ENCODE results near the gene C4orf51. TPM values are rescaled to one million over a fixed set of nuclear protein-coding genes. Genes with fewer than 3 reads are reported as not detected.

C4orf51 gene
- total and polyA plus RNA-seq, 2 of the 13 experiments (the other 11 are each of a cell fraction or from before 2014, with no cell fraction given), result not detected

- DNase-seq (ENCODE audit: low spot score) (no peak), FAIRE-seq (no peak), ATAC-seq (no peak)
- no peak overlapping the region for H3K4me2 ChIP-seq (ENCODE audit: low read depth, low read length)
- no peaks in the 10 kb centered on the region for H3K9me3 ChIP-seq (ENCODE audit: low read length)
- no peaks in the 10 kb centered on the region for H3K79me2 ChIP-seq (ENCODE audit: insufficient read depth, low read length)
- POLR2A ChIA-PET, result no interaction called here
- H2AFZ ChIP-seq (ENCODE audit: low read length), result no peak overlapping the region
- no peak overlapping the region for H3K4me3 ChIP-seq (replicated peaks in 1 of 3; ENCODE audit: insufficient read depth in 1 of 3, low read depth in 2 of 3, low read length in 3 of 3)
- H4K20me1 ChIP-seq (ENCODE audit: insufficient read depth, low read length), result no peaks in the 10 kb centered on the region
- no peak overlapping the region for H3K9ac ChIP-seq (ENCODE audit: insufficient read depth, low read depth, low read length)
- in situ Hi-C loops (cut with HindIII; ENCODE audit: extremely low pct_ligation_motif_present, low pct_unique_long_range_greater_than_20kb), result no loop called here
- H3K36me3 ChIP-seq (replicated peaks in 1 of 2; ENCODE audit: control insufficient read depth in 1 of 2, insufficient read depth in 2 of 2, low read length in 2 of 2), result peaks cover 6 to 33% of the 10 kb centered on the region in 2 experiments; a peak in 4 of 5 replicates
- no peak overlapping the region for H3K27ac ChIP-seq (ENCODE audit: extremely low read length, insufficient read depth, low read length)
- CTCF ChIA-PET (ENCODE audit: low intra/inter-chr PET ratio, low total read pairs), result no interaction called here
- BruUV-seq (replicated peaks), result no TSS peak
- intact Hi-C loops (cut with micrococcal nuclease; ENCODE audit: unreplicated experiment), result no loop called here
- no peaks in the 10 kb centered on the region; a peak in 1 of 5 replicates for H3K27me3 ChIP-seq (ENCODE audit: control insufficient read depth in 1 of 2, insufficient read depth in 2 of 2, low read length in 2 of 2)
- 94% methylated on average over 5 of the region's 5 CpGs for WGBS (ENCODE audit: low lambda C conversion rate)
- H3K4me1 ChIP-seq (ENCODE audit: insufficient read depth, low read length), result no peaks in the 10 kb centered on the region
- TF ChIP-seq HOXA5 (CRISPR knock-in tag; IDR thresholded peaks at IDR 0.05) (no peak), ADNP (CRISPR knock-in tag; IDR thresholded peaks at IDR 0.05) (no peak), NBN (conservative IDR thresholded peaks at IDR 0.05) (no peak), AHR (CRISPR knock-in tag; IDR thresholded peaks at IDR 0.05) (no peak), ZNF558 (CRISPR knock-in tag; IDR thresholded peaks at IDR 0.05; ENCODE audit: borderline replicate concordance) (no peak), FOXO4 (CRISPR knock-in tag; conservative IDR thresholded peaks at IDR 0.05) (no peak), ZBTB39 (CRISPR knock-in tag; IDR thresholded peaks at IDR 0.05) (no peak), POLR2G (IDR thresholded peaks at IDR 0.05; ENCODE audit: low read depth, low read length) (no peak), ARNT (IDR thresholded peaks at IDR 0.05) (no peak), ZBTB37 (CRISPR knock-in tag; IDR thresholded peaks at IDR 0.05) (no peak), ZFP91 (CRISPR knock-in tag; IDR thresholded peaks at IDR 0.05; ENCODE audit: borderline replicate concordance) (no peak), ZNF569 (CRISPR knock-in tag; IDR thresholded peaks at IDR 0.05; ENCODE audit: borderline replicate concordance) (no peak), TP53 (CRISPR knock-in tag; conservative IDR thresholded peaks at IDR 0.05) (no peak), TIGD3 (CRISPR knock-in tag; IDR thresholded peaks at IDR 0.05; ENCODE audit: borderline replicate concordance) (no peak), ZNF543 (CRISPR knock-in tag; IDR thresholded peaks at IDR 0.05) (no peak), SMAD1 (CRISPR knock-in tag; IDR thresholded peaks at IDR 0.05; ENCODE audit: borderline replicate concordance, low read depth) (no peak), RFXANK (CRISPR knock-in tag; IDR thresholded peaks at IDR 0.05) (no peak), DMAP1 (CRISPR knock-in tag; IDR thresholded peaks at IDR 0.05) (no peak)
These were observed 86.3 kb downstream of the C4orf51 start for GRCh38 chr4:145766273-145766672.

Measured in HepG2 (cell line).